DOHH2 (cell line): ENCODE measurements around the gene FBXO33.

Experiments used
- H3F3A ChIP-seq: fragments of 200-600 bp; sonication (generic), shearing (Covaris generic); 2 replicates; pipeline ENCODE4 v1.6.0; 2016; ENCODE audit warnings: antibody characterized with exemption, mild to moderate bottlenecking; ENCODE audit not compliant: control insufficient read depth, insufficient read depth
- H3K27ac ChIP-seq: fragments of 200-600 bp; sonication (generic); 2 replicates; pipeline ENCODE4 v1.5.1; 2014; ENCODE audit warnings: low read depth, mild to moderate bottlenecking, low read length, moderate library complexity
- H3K27me3 ChIP-seq: fragments of 200-600 bp; sonication (generic); 2 replicates; pipeline ENCODE4 v1.6.1; 2014; ENCODE audit warnings: mild to moderate bottlenecking, low read length, mixed read lengths; ENCODE audit not compliant: control insufficient read depth
- H3K36me3 ChIP-seq: fragments of 200-600 bp; sonication (generic); 2 replicates; pipeline ENCODE4 v1.6.1; 2014; ENCODE audit warnings: mild to moderate bottlenecking, low read length, moderate library complexity, mixed read lengths; ENCODE audit not compliant: control insufficient read depth
- H3K4me1 ChIP-seq: fragments of 200-600 bp; sonication (generic); 2 replicates; pipeline ENCODE4 v1.6.1; 2014; ENCODE audit warnings: mild to moderate bottlenecking, low read length, mixed read lengths; ENCODE audit not compliant: control insufficient read depth
- H3K4me2 ChIP-seq: fragments of 200-600 bp; sonication (generic); 2 replicates; pipeline ENCODE4 v1.6.0; 2014; ENCODE audit warnings: mild to moderate bottlenecking, low read length, moderate library complexity
- H3K4me3 ChIP-seq: fragments of 200-600 bp; sonication (generic); 2 replicates; pipeline ENCODE4 v1.5.1; 2014; ENCODE audit warnings: mild to moderate bottlenecking, low read length, mixed read lengths
- H3K79me2 ChIP-seq: fragments of 200-600 bp; sonication (generic); 2 replicates; pipeline ENCODE4 v1.6.1; 2014; ENCODE audit warnings: mild to moderate bottlenecking, low read length, mixed read lengths; ENCODE audit not compliant: control insufficient read depth
- H3K9me2 ChIP-seq: fragments of 200-600 bp; sonication (generic); replicated peaks from 2 replicates; pipeline ENCODE4 v1.6.1; 2014; ENCODE audit warnings: mild to moderate bottlenecking, low read length, mixed read lengths; ENCODE audit not compliant: control insufficient read depth
- H3K9me3 ChIP-seq: fragments of 200-600 bp; sonication (generic); 2 replicates; pipeline ENCODE4 v1.6.1; 2014; ENCODE audit warnings: antibody characterized with exemption, low read length, mixed read lengths; ENCODE audit not compliant: control insufficient read depth, insufficient read depth
- H4K20me1 ChIP-seq: fragments of 200-600 bp; sonication (generic); 2 replicates; pipeline ENCODE4 v1.6.0; 2014; ENCODE audit warnings: low read depth, mild to moderate bottlenecking, antibody characterized with exemption, low read length, moderate library complexity; ENCODE audit not compliant: control insufficient read depth, insufficient read depth
- CTCF ChIP-seq: fragments of 200-600 bp; sonication (generic); IDR thresholded peaks from one replicate; pipeline ENCODE4 v1.5.1; 2014; ENCODE audit warnings: antibody characterized with exemption, mild to moderate bottlenecking, low read depth, low read length; ENCODE audit not compliant: poor library complexity, severe bottlenecking
- EZH2phosphoT487 ChIP-seq: fragments of 200-600 bp; sonication (generic); IDR thresholded peaks from 2 replicates; pipeline ENCODE4 v1.6.1; 2017; ENCODE audit warnings: borderline replicate concordance, mild to moderate bottlenecking, antibody characterized with exemption, low read length, moderate library complexity, mixed read lengths

Gene FBXO33

GRCh38 chr14:39469094-39469710 is 37.0 kb upstream of the FBXO33 start:
- Histone ChIP-seq H3K27ac (no peak overlapping the region), H3K4me2 (no peak overlapping the region), H3K4me3 (no peak overlapping the region), H3K9me2 (no peaks in the 10 kb centered on the region), H4K20me1 (no peaks in the 10 kb centered on the region), H3F3A (no peaks in the 10 kb centered on the region), H3K4me1 (no peaks in the 10 kb centered on the region), H3K9me3 (no peaks in the 10 kb centered on the region), H3K36me3 (no peaks in the 10 kb centered on the region), H3K79me2 (no peaks in the 10 kb centered on the region), H3K27me3 (peaks cover 4% of the 10 kb centered on the region; the same call in 1 of the 2 replicates)
- no peak for TF ChIP-seq EZH2phosphoT487
- TF ChIP-seq CTCF, result peak; percentile 52

- no peaks in the 10 kb centered on the region for H4K20me1 ChIP-seq
- no peaks in the 10 kb centered on the region for H3K9me3 ChIP-seq
- no peak overlapping the region for H3K4me3 ChIP-seq
- H3K79me2 ChIP-seq, result no peaks in the 10 kb centered on the region
- H3K9me2 ChIP-seq, result no peaks in the 10 kb centered on the region
- no peak overlapping the region for H3K4me2 ChIP-seq
- no peaks in the 10 kb centered on the region for H3K36me3 ChIP-seq
- peak; percentile 64 for TF ChIP-seq CTCF
- no peak for TF ChIP-seq EZH2phosphoT487
- H3F3A ChIP-seq, result no peaks in the 10 kb centered on the region
- no peak overlapping the region for H3K27ac ChIP-seq
- H3K4me1 ChIP-seq, result no peaks in the 10 kb centered on the region
- H3K27me3 ChIP-seq, result peaks cover 7% of the 10 kb centered on the region; the same call in 1 of the 2 replicates
Observed at GRCh38 chr14:39467889-39468524, 35.8 kb upstream of the FBXO33 start.

GRCh38 chr14:39459795-39460478 is 27.7 kb upstream of the FBXO33 start:
- Histone ChIP-seq H3K9me3 (no peaks in the 10 kb centered on the region), H3K36me3 (no peaks in the 10 kb centered on the region), H4K20me1 (no peaks in the 10 kb centered on the region), H3K27me3 (peaks cover 5% of the 10 kb centered on the region; the same call in 1 of the 2 replicates), H3K4me3 (no peak overlapping the region), H3K27ac (no peak overlapping the region), H3K9me2 (no peaks in the 10 kb centered on the region), H3F3A (no peaks in the 10 kb centered on the region), H3K4me2 (no peak overlapping the region), H3K4me1 (no peaks in the 10 kb centered on the region), H3K79me2 (no peaks in the 10 kb centered on the region)
- TF ChIP-seq CTCF, result no peak
- TF ChIP-seq EZH2phosphoT487, result no peak
